ENCODE results near the gene TSEN34.
"Not testable (repeated sequence)": the region's sequence is repeated elsewhere in the genome, so short reads cannot be mapped to it uniquely, and the experiment has no call there.

Gene TSEN34

DNA sequence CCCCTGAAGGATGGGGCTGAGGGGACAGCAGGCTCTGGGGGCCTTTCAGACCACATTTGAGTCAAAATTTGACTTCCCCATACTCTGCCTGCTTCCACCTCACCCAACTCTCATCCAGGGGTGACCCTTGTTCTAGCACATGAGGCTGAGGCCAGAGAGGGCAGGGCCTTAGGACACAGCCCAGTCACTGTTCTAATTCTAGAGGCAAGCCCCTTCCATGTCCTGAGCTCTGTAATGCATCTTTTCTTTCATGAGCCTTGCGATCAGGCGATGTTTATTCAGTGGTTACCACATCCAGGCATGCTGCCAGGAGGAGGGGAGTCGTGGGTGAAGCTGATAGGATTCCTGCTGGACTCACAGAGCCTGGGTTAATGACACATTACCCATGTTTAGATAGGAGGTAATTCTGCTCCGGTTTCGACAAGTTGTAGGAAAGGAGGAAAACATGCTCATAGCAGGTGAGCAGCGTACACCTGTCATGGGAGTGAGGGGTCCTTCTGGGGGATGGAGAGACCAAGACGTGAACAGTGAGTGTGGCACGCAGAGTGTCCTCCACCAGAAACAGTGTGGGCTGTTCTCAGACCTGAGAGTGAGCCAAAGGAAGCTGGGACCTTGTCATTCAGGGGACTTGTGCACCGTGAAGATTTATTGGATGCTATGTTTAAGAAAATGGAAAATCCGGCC lies 18.8 kb downstream of the TSEN34 start:
- peak; percentile 38 for DNase-seq

DNA sequence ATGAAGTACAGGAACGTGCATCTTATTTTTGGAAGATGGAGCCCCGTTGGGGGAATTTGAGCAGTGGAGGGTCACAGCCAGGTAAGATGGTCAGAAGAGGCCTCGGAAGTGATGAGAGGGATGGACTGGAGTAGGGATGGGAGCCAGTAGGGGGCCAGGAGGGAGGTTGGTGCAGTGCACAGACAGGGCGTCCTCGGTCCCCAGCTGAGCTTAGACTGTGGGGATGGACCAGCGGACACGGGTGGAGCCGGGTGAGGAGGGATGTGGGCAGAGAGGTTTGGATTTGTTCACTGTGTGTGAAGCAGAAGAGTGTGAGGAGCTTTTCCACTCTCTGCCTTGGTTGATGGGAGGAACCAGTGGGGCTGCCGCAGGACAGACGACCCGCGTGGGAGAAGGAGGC lies 20.1 kb downstream of the TSEN34 start:
- no peak for DNase-seq

DNA sequence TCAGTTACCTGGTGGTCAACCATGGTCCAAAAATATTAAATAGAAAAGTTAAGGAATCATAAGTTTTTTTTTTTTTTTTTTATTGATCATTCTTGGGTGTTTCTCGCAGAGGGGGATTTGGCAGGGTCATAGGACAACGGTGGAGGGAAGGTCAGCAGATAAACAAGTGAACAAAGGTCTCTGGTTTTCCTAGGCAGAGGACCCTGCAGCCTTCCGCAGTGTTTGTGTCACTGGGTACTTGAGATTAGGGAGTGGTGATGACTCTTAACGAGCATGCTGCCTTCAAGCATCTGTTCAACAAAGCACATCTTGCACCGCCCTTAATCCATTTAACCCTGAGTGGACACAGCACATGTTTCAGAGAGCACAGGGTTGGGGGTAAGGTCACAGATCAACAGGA lies 23.1 kb downstream of the TSEN34 start:
- not testable (repeated sequence) for DNase-seq

DNA sequence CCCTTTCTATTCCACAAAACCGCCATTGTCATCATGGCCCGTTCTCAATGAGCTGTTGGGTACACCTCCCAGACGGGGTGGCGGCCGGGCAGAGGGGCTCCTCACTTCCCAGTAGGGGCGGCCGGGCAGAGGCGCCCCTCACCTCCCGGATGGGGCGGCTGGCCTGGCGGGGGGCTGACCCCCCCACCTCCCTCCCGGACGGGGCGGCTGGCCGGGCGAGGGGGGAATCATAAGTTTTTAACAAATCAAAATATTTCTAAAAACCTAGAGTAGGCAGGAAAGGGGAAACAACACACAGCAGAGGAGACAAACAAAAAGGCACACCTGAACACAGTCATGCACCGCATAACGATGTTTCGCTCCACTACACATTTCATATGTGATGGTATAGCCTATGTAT lies 23.6 kb downstream of the TSEN34 start:
- DNase-seq = not testable (repeated sequence)

DNA sequence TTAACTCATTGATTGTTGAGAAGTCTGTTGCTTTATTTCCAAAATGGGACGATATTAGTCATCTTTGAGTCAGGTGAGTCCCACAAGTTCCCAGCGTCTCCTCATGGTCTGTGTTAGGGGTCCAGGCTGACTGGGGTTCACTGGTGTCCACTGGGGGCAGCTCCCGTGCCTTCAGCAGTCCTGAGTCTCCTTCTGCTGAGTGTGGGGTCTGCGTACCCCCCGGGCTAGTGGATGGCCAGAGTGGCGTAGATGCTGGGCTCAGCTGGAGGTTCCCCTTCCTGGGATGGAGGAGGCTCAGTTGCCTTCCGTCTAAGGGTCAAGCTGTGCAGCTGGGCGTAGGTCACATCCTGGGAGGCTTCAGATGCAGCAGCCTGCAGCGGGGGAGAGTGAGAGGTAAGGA lies 25.8 kb downstream of the TSEN34 start:
- DNase-seq = no peak

DNA sequence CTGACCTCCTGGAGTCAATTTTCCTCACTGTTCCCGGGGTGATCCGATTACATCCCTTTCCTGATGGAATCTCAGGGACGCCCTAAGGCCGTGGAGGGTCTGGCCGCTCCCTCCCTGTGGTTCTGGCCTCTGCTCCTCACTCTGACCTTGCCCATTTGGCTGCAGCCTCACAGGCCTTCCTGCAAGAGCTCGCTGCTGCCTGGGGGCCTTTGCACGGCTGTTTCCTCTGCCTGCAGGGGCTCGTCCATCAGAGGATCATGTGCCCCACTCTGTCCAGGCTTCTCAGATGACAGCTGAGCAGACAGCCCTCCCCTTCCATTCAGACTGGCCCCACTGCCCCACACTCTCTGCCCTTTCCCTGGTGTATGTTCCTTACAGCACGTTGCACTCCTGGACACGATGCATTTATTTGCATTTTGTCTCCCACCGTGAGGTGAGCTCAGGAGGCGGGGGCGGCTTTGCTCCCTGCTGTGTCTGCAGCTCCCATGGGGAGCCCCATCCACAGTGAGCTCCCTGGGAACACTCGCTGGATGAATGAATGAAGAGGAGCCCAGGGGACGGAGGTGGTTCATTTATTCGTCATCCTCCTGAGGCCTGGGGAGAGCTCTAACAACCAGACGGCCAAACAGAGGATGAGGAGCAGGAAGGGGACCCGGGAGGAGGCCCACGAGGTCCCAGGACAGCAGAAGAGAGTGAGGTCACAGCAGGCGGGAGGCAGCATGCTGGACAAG lies 26.6 kb downstream of the TSEN34 start:
- DNase-seq = not testable (repeated sequence)

DNA sequence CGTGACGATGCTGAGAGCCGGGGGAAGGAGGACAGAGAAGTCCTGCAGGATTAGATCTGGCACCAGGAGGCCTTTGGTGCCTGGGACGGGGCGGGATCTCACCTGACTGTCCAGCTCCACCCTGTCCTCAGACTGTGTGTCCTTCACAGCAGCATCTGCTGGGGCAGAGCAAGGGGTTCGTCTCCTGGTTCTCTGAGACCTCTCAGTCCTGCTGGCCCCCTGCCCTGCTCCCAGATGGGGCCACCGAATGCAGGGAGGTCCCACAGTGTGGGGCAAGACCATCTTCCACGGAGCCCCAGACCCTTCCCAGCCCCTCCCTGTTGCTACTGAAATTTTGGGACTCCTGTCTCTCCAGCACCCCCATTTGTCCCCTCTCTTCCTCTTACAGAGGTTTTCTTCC lies 27.2 kb downstream of the TSEN34 start:
- DNase-seq = no peak

DNA sequence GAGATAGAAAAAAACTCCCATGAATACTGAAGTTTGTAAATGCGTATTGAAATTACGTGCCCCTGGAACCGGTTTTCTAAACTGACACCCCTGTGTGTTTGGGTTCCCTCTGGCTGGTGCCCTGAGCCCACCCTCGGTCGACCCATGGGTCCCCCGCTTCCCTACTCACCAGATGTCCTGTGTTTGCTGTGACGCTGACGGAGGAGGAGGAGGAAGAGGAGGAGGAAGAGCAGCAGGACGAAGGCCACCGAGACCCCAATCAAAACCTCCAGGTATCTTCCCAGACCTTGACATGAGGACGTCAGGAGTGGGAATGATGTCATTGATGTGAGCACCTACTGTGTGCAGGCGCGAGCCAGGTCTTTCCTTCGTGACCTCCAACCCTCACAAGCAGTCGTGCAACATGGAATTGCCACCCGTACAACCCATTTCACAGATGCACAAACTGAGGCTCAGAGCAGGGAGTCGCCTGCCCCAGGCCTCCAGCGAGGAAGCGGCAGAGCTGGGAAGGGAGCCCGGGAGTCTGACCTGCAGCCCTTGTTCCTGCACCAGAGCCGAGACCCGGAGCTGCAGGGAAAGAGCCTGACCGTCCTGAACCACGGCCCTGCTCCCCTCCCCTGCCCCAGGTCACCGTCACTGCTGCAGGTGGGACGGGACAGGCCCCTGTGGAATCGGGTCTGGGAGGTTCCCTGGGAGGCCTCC lies 28.0 kb downstream of the TSEN34 start:
- no peak for DNase-seq

DNA sequence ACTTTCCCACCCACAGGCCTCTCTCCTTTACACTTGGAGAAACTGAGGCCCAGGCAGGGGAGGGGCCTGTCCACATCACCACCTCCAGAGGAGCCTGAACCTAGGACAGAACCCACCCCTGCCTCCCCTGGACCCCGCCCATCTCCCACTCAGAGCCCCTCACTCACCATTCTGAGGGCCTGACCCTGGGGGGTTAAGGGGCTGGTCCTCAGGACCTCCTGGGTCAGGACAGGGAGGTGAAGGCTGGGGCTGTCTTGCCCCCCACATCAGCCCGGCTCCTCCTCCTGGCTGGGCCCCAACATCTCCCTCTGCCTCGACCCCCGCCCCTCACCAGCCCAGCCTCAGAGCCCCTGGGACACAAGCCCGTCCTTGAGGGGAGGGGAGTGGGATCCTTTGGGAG lies 28.6 kb downstream of the TSEN34 start:
- not testable (repeated sequence) for DNase-seq

DNA sequence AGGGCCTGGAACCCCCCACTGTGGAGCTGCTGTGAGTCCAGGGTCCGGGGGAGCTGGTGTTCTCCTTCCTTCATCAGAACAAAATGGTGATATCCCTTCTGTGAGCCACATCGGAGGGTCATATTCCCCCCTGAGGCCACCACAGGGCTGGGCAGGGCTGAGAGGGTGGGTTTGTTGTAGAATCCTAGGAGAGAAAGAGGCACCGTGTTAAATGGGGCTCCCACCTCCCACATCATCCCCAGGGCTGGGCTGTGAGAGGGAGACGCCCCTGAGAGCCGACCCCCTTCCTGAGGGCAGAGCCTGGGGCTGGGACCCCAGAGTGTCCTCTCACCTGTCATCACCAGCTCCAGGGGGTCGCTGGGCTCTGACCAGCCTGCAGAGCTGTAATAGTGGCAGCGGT lies 30.8 kb downstream of the TSEN34 start:
- DNase-seq = not testable (repeated sequence)

DNA sequence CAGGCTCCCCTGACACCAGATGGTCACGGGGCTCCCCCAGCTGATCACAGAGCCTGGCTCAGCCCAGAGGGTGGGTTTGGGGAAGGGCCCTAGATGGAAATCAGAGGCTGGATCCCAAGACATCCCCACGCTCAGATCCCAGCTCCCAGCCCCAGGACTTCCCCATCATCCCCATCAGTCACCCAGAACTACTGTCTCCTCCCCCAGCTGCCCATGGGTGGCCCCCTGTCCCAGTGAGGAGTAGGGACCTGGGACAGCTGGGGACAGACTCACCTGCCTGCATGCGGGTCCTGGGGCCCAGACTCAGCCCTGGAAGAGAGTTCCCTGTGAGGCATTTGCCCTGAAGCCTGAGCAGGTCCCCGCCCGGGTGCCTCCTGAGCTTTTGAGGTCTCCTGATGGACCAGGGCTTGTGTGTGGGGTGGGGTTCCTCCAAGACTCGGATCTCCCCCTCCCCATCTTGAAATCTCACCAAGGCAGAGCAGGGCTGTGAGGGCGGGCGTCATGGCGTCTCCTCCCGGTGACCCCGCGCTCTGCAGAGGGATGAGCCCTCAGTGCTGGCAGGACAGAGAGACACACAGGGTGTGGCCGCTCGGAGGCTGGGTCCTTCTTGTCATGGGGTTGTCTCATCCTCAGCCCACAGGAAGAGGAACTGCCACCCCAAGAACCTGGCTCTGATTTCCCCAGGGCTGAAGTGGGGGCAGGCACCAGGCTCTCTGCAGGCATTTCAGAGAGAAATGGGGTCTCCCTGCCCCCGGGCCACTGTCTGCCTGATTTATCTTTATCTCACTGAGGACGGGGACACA lies 31.6 kb downstream of the TSEN34 start, which contains the start of gene LILRB3:
TSS of gene LILRB3 (minus strand) at position 534 of the 803 bp plus-strand sequence. CDS start at position 503, 31 bp downstream.
- not testable (repeated sequence) for DNase-seq

DNA sequence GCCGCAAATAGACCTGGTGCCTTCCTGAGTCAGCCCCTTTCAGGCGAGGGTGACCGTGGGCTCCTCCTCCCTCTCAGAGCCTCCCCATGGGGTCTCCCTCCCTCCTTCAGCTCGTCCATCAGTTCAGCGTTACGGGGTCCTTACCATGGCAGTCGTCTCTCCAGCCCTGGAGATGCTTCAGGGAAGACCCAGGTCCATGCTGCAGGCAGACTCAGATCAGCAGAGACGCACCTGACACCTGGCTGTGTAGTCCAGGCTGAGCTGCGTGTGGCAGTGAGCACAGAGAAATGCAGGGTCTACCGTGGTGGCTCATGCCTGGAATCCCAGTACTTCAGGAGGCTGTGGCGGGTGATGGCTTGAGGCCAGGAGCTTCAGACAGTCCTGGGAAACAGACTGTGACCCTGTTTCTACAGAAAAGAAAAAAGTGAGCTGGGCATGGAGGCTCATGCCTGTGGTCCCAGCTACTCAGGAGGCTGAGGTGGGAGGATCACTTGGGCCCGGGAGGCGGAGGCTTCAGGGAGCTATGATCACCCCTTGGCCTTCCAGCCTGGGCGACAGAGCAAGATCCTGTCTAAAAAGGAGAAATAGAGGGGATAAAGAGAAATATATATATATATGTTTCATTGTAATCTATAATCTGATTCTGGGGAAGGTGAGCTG lies 32.3 kb downstream of the TSEN34 start:
- DNase-seq = not testable (repeated sequence)

DNA sequence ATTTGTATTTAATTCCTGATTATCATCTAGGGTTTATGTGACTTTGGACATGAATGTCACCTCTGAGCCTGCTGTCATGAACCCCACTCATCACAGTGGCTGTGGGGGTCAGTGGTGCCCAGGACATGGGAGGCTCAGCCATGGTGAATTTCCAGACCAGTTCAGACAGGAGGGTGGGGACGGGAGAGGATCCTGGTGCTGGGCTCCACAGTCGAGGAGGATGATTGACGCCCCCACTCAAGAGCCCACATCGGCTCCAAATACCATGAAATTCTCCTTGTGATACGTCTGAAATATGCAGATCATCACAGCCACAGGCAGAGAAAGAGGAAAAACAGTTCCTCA lies 32.8 kb downstream of the TSEN34 start:
- not testable (repeated sequence) for DNase-seq

DNA sequence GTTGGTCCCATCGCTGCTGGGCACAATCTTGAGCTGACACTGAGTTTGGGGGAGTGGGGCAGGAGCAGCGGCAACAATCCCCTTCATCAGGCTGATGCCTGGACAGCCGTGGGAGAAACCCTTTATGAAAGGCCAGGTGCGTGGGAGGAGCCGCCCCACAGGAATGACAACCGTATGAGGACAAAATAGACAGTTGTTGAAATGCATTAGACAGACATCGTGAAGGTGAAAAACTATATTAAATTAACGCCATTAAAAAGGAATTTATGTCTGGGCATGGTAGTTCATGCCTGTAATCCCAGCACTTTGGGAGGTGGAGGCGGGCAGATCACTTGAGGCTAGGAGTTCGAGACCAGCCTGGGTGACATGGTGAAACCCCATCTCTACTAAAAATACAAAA lies 33.5 kb downstream of the TSEN34 start:
- DNase-seq = not testable (repeated sequence)

DNA sequence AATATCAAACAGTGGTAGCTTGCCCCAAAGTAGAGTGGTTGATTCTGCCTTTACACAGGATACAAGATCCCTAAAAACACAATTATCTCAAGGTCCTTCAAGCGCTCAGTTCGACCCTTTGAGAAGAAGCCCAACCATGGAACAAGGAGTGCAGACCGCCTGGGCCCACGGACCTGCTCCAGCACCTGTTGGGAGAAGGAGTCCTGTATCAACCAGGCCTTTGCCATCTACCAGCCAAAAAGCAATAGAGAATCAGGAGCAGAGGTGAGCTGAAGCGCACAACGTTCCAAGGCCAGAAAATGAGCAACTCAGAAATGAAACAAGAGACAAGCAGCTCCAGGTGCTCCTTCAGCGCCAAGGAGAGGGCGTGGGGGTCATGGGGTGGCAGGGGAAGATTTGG lies 38.0 kb downstream of the TSEN34 start:
- no peak for DNase-seq

DNA sequence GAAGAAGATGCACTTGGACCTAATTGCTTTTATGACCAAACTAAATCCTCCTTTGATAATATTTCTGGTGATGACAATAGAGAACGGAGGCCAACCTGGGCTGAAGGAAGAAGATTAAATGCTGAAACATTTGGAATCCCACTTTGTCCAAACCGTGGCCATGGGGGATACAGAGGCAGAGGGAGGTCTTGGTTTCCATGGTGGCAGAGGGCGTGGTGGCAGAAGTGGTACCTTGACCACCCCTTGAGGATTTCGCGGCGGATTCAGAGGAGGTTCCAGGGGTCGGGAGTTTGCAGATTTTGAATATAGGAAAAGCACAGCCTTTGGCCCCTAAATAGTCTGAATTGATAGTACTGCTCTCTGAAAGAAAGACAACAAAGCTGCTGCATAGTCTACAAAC lies 38.9 kb downstream of the TSEN34 start:
- no peak for DNase-seq

DNA sequence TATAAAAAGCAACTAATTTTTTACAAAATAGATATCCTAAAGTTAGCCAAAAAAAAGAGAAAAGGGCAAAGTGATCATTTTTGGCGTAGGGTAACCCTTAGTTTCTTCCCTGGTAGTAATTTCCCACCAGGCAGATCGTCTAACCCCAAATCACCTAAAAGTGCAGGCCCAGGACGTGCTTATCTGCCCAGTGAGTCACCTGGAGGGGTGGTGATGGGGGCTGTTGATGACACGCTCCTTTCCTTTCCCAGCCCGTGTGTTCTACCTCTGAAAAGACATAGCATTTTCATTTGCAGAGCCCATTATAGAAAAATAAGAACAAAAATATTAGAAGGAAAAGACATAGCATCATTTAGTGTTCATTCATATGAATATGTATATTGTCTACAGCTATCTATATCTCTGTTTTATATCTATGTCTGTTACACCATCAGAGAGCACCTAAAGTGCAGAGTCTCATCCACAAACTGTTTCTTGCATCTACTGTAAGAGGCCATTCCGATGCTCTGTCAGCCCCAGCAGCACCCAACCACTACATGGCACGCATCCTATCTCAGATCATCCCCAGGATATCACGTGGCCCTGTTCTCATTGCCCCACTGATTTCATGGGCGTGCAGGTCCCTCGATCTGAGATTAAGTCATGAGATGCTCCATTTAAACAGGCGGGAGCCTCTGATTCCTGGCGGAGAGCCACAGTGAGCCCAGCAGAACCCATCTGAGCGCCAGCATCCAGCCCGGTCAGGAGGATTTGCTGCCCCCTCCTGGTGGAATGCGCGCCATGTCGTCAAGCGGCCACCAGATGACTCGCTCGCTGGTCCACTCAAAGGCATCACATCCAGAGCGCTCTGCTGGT lies 40.2 kb downstream of the TSEN34 start:
- peak; percentile 0 for DNase-seq

DNA sequence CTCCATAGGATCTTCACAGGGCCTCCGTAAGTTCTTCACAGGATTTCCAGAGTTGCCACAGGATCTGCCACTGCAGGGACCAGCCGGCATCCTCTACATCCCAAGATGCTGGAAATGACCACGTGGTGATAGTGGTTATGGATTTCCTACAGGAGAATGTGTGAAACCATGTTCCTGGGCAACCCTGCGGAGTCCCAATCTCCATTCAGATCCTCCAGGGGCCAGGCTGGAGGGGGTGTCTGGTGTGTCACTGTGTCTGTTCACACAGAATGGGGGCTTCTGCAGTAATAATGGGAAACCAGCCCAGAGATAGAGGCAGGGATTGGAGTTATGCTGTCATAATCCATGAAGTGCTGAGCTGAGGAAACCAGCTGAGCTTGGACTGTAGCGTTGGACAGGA lies 42.8 kb downstream of the TSEN34 start:
- no peak for DNase-seq

DNA sequence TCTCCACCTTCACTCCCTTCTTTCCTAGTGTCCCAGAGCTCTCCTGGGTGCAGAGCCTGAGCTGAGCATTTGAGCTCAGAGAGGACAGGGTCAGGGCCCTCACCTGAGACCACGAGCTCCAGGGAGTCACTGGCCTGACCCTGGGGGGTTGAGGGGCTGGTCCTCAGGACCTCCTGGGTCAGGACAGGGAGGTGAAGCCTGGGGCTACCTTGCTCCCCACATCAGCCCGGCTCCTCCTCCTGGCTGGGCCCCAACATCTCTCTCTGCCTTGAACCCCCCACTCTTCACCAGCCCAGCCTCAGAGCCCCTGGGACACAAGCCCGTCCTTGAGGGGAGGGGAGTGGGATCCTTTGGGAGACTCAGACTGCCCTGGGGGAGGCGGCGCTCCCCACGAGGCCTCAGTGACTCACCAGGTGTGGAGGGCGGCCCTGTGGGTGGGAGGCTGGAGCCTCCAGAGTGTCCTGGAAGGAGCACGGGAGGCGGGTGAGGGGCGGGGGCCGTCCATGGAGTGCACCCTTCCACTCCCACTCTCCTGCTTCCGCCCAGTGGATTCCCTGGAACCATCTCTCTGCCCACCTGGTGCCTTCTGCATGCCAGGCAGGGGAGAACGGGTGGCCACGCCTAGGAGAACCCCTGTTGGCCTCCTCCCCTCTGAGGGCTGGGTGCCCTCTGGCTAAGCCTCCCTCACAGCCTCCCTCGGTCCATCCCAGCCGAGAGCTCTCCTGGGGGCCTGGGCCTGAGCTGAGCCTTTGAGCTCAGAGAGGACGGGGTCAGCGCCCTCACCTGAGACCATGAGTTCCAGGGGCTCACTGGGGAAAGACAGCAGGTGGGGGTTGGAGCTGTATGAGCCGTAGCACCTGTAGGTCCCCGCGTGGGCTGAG lies 48.6 kb downstream of the TSEN34 start:
- not testable (repeated sequence) for DNase-seq

Measured in NCI-H1417 treated with DMSO at 0.1 percent for 48 hours (cell line).